ENCODE data around the gene AKAP13. TPM values are rescaled to one million over a fixed set of nuclear protein-coding genes. Genes with fewer than 3 reads are reported as not detected.

The AKAP13 gene
- total RNA-seq, 2 donors from 2014 or later: 87.3 to 106 TPM

- no peaks in the 10 kb centered on the region for H3K36me3 ChIP-seq
- H3K27ac ChIP-seq: no peak overlapping the region
- H3K4me3 ChIP-seq: no peak overlapping the region
- H3K27me3 ChIP-seq: no peaks in the 10 kb centered on the region
- no peak for TF ChIP-seq CTCF (IDR thresholded peaks at IDR 0.05)
- H3K9ac ChIP-seq (ENCODE audit: low read depth in 2 of 2, low read length in 2 of 2): no peak overlapping the region
- H3K4me1 ChIP-seq: no peaks in the 10 kb centered on the region
- no peaks in the 10 kb centered on the region for H3K9me3 ChIP-seq
- intact Hi-C loops (cut with DNase I): no loop called here
- no peak for DNase-seq
These were observed 18.4 kb downstream of the AKAP13 start for GRCh38 chr15:85398822-85399221.

- no peak overlapping the region for H3K9ac ChIP-seq (ENCODE audit: low read depth in 2 of 2, low read length in 2 of 2)
- H3K27me3 ChIP-seq: no peaks in the 10 kb centered on the region
- H3K9me3 ChIP-seq: no peaks in the 10 kb centered on the region
- no peak overlapping the region for H3K4me3 ChIP-seq
- DNase-seq: no peak
- TF ChIP-seq CTCF (IDR thresholded peaks at IDR 0.05): no peak
- H3K27ac ChIP-seq: no peak overlapping the region
- intact Hi-C loops (cut with DNase I): no loop called here
- H3K4me1 ChIP-seq: peaks cover 8% of the 10 kb centered on the region
- H3K36me3 ChIP-seq: no peaks in the 10 kb centered on the region
These were observed 19.2 kb downstream of the AKAP13 start for GRCh38 chr15:85399627-85400026.

DNA sequence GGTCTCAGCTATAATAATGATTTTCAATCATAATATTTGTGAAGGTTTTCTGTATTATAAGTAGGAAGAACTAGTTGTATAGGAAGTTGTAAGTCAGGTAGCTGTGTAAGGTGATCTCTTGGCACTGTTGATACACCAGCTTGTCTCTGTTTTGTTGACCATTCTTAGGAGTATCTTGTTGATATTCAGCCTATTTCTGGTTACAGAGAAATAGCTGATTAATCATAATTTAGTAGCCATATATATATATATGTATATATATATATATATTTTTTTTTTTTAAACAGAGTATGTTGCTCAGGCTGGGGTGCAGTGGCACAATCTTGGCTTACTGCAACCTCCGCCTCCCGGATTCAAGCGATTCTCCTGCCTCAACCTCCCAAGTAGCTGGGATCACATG is 20.2 kb downstream of the AKAP13 start:
- no peak for DNase-seq
- Histone ChIP-seq H3K4me1 (peaks cover 12% of the 10 kb centered on the region), H3K27me3 (no peaks in the 10 kb centered on the region), H3K9me3 (no peaks in the 10 kb centered on the region), H3K9ac (ENCODE audit: low read depth in 2 of 2, low read length in 2 of 2) (no peak overlapping the region), H3K27ac (no peak overlapping the region), H3K4me3 (no peak overlapping the region), H3K36me3 (no peaks in the 10 kb centered on the region)
- TF ChIP-seq CTCF (IDR thresholded peaks at IDR 0.05): no peak
- intact Hi-C loops (cut with DNase I): no loop called here

DNA sequence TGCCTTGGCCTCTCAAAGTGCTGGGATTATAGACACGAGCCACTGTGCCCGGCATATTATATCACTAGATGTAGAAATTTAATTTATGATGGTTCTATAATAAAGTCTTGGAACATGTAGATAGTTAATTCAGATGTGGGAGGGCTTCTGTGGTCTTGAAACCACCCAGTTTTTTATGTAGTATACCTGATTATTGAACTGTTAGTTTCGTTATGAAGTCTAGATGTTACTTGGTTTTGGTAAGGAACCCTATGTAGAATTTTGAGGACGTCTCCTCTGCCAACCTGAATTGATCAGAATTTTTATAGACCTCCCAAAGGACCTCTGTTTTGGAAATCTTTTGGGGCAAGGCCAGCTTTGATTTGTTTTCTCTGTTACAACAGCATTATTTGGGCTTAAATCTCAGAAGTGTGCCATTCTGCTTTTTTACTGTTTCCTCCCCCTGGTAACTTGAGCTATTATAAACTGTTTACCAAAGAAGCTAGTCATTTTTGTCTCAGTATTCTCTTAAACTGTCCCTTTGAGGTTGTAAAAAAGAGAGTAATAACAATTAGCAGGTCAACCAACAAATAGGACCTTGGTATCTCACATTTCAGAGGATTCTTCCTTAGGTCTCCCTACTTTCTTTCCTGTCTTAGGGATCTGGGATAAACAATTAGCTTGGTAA is 20.8 kb downstream of the AKAP13 start:
- no peaks in the 10 kb centered on the region for H3K9me3 ChIP-seq
- no peaks in the 10 kb centered on the region for H3K27me3 ChIP-seq
- H3K36me3 ChIP-seq: no peaks in the 10 kb centered on the region
- no peak for DNase-seq
- no peak for TF ChIP-seq CTCF (IDR thresholded peaks at IDR 0.05)
- intact Hi-C loops (cut with DNase I): no loop called here
- H3K4me1 ChIP-seq: peaks cover 12% of the 10 kb centered on the region
- H3K9ac ChIP-seq (ENCODE audit: low read depth in 2 of 2, low read length in 2 of 2): no peak overlapping the region
- no peak overlapping the region for H3K27ac ChIP-seq
- H3K4me3 ChIP-seq: no peak overlapping the region

GRCh38 chr15:85402195-85402881 is 21.9 kb downstream of the AKAP13 start:
- intact Hi-C loops (cut with DNase I): no loop called here
- no peaks in the 10 kb centered on the region for H3K36me3 ChIP-seq
- no peaks in the 10 kb centered on the region for H3K27me3 ChIP-seq
- H3K9ac ChIP-seq (ENCODE audit: low read depth in 2 of 2, low read length in 2 of 2): no peak overlapping the region
- DNase-seq: no peak
- no peak for TF ChIP-seq CTCF (IDR thresholded peaks at IDR 0.05)
- H3K4me1 ChIP-seq: peaks cover 12% of the 10 kb centered on the region
- H3K27ac ChIP-seq: no peak overlapping the region
- H3K4me3 ChIP-seq: no peak overlapping the region
- H3K9me3 ChIP-seq: no peaks in the 10 kb centered on the region
